NCI-H1694 (cell line): ENCODE measurements around the gene SLC5A7.

ENCODE experiments used
- DNase-seq: peaks from one replicate; lab custom pipeline; 2025; lab: John Stamatoyannopoulos, UW

Gene SLC5A7

DNA sequence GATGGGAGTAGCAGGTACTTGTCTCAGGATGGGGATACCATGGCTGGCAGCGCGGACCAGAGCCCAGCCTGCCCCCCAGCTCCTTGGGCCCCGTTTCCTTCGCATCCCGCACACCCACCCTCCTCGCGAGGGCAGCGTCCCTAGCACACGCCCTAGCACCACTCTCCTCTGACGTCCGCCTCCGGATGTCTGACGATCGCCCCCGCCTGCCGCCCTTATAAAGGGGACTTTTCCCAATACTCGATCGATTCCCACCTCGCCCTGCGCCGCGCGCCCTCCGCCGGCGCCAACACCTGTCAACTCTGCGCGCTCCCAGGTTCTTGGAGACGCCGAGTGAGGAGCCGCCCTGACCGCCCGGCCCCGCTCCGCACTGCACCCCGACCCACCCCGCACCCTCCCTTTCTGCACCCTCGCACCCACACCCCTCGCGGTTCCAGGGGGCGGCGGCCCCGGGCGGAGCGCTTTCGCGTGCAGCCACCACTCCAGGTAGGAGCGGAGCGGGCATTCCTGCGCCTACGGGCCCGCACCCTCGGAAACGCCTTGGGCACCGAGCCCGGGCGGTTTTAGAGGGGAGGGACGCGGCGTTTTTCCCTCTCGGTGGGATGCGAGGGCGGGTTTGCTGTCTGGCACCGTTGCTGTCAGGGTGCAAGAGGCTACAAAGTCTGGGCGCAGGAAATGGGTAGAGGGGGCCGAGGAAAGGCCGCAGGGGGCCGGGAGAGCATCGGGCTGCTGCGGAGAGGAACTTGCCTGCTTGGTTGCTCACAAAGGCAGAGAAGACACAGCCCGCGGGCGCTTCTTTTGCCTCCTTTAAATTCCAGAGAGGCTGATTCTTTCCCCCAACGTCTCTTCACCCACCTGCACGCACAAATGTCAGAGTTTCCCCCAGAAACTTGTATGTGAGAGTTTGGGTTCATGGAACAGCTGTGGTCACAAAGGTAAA lies at the start of gene SLC5A7:
Gene SLC5A7, plus strand, starts transcription at position 247 of the 940 bp plus-strand sequence. CDS start 1,632 bp downstream, outside the sequence.
- DNase-seq: no peak

DNA sequence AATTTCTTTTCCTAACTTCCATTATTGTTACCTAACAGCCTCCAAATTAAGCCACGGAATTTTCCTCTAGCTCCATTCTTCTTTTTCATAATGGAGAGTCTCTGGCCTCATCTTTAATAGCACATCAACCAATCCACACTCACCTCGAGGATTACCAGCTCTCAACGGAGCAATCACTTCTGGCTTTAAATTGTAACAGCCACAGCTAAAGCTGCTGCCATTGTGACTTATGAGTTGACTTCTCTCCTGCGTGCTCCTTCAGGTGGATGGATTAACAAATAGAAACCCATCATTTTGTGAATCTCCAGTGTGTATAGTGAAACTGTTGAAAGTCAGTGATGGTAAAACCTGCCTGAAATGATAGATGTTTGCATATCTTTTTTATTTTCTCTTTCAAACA lies 24.9 kb upstream of the SLC5A7 start:
- DNase-seq: no peak

DNA sequence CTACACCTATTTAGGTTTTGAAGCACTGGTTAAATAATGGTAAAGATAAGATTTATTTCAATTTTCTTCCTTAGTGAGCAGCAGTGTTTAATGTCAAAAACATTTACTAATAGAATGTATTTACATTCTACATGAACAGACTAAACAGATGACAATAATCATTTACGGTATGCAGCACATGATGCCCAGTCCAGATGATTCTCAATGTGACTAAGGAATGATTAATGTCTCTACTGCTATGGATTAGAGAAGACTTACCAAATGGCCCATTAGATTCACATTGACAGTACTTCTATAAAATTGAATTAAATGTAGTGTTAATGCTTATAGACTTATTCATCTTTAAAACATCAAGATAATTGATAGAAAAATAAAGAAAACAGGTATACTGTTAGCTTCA lies 22.1 kb upstream of the SLC5A7 start:
- no peak for DNase-seq

DNA sequence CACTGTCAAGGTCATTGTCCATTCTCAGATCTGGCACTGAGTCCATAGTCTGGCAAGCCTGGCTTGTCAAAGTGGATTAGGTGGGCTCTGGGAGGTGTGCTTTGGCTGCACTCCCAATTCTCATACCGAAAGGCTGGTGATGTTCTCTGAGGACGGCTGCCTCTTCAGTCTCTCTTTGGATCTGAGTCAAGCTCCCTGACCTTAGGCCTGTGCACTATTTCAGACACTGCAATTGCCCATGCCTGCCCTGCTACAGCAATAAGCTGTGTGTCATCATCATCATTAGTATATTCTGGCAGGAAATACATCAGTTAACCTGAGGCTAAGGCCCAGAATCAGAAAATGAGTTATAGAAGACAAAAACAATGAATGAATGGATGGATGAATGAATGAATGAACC lies 1.6 kb upstream of the SLC5A7 start:
- DNase-seq: no peak

DNA sequence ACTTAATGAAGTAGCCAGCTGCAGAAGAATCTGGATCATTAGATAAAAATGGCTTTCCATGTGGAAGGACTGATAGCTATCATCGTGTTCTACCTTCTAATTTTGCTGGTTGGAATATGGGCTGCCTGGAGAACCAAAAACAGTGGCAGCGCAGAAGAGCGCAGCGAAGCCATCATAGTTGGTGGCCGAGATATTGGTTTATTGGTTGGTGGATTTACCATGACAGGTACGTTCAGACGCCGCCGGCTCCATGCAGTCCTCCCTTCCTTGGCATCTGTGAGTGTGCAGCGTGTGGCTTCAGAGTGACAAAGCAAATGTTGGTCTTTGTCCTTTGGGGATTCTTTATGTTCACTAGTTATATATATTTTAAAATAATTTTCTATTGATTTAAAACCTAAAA lies 1.8 kb downstream of the SLC5A7 start:
- no peak for DNase-seq

DNA sequence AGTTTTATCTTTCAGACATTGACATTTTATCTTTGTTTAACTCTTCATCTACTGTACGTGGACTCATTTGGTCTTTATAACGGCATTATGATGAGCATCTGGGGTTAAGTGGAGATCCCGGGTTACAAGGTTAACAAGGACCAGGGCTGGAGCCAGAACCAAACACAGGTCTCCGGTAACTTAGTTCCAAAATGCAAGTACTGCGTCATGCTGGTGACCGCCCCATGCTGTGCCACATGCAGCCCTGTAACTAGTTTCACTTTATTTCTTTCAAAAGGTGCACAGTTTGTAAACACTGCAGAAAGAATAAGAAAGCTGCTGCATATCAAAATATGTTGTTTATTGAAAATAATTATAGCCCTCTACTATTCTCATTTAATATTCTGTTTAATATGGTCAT lies 3.1 kb downstream of the SLC5A7 start:
- no peak for DNase-seq

DNA sequence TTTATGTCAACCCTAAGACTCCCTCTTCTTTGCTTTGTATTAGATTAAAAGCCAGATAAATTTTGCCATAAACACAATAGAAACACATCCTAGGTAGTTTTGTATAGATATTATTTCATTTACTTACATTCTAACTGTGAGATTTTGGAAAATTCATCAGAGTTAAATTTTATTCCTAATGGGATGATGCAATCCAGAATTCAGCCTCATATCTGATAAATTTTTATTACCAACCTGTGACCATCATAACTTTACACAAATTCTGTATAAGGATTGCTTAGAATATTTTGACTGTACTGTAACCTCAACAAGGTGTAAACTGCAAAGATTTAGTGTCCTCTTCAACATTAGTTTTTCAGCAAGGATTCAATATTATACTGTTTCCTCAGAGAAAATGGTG lies 4.4 kb downstream of the SLC5A7 start:
- DNase-seq: no peak

DNA sequence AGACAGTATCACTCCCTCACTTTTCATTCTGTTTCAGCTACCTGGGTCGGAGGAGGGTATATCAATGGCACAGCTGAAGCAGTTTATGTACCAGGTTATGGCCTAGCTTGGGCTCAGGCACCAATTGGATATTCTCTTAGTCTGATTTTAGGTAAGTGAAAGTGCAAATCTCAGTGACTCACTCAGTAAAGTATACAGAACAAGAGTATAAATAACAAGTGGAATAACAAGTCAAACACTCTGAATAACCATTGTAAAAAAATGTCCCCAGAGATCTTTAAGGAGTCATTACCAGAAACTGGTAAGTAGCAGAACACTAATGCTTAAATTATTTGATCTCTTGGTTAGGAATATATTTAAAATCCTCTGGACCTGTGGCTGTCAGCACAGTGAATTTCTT lies 5.7 kb downstream of the SLC5A7 start:
- DNase-seq: no peak

DNA sequence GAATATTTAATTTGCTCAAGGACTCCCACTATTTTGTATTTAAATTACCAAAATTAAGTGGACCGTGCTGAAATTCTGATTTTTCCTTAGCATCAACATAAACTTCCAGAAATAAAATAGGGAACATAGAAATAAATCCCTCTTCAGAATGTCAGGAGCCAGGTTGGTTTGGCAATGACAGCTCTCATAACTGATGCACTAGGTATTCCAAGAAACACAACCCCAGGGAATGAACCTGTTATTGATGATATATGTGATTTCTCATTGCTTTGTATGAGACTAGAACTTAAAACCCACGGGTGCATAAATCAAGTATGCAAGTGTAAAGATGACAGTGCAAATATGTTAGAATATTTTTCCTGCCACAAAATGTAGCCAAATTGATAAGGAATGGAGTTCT lies 12.8 kb downstream of the SLC5A7 start:
- DNase-seq: no peak

DNA sequence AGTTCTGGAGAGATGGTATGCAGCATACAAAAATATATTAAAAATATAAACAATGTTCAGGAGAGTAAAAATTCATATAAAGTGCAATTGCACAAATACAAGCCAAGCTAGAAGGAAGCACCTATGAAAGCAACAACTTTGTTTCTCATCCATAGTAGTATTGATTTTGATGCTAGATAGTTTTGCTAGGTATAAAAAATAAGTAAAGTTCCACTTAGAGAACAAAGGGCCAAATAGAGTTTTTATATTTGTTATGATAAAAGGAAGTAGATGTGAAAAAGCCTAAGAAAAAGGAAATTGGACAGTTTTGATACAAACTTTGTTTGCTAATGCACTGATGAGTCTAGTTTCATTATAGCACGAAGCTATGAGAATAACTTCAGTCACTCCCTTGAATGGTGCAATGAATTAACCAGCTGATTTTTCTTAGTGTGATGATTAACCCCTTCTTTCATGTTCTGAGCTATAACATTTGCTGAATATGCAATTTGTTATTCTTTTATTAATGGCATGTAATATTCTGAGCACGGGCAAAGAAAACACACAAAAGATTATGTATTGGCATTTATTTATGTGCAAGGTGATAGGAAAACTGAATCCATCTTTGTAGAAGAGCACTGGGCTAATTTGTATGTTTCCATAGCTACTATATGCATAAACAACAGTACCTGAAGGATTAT lies 24.7 kb downstream of the SLC5A7 start:
- no peak for DNase-seq

DNA sequence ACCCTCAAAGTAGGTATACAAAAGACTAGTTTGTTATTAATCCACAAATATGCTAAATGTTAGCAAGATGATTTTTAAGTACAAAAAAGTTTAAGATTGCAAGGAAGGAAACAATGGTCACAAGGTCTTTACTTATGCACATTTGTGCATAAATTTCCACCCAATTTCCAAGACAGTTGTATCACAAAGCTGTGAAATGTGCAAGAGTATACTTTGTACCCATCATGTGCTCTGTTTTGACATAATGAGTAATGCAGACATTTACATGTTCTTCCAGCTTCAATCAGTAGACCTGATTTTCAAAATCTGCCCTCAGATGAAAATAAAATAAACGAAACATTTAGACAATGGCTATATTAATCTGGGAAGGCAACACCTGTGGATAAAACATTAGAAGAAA lies 27.0 kb downstream of the SLC5A7 start:
- DNase-seq: no peak

DNA sequence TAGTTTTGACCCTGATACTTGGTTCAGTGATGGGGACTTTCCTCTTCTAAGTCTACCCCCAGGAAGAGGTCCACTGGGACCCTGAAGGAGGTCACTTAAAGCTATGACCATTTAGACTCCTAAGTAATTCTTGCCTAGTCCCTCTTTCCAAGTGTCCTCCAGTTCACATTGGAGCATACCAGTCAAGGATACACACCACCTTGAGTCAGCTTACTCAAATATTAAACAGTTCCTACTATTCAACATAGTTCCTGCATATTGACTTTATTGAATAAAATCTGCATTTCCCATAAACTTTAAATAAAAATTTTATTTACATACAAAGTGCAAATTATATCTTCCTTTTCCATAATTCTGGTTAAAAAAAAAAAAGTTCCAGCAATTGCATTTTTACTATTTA lies 36.3 kb downstream of the SLC5A7 start:
- DNase-seq: no peak

DNA sequence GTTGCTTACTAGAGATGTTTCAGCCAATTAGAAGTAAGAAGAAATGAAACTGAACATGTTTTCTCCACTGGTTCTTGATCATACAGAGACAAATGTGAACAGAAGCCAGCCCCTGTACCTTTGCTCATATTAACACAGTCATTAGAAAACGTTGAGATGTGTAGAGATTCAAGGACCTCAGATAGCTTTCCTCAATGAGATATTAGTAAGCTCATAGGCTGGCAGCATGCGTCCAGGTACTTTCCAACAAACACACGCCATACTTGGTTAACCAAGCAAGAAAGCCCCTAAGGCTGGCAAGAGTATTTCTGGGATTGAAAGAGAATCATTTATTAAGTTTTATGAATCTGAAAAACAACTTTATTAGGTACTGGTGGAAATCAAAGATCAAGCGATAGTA lies 37.5 kb downstream of the SLC5A7 start:
- no peak for DNase-seq

DNA sequence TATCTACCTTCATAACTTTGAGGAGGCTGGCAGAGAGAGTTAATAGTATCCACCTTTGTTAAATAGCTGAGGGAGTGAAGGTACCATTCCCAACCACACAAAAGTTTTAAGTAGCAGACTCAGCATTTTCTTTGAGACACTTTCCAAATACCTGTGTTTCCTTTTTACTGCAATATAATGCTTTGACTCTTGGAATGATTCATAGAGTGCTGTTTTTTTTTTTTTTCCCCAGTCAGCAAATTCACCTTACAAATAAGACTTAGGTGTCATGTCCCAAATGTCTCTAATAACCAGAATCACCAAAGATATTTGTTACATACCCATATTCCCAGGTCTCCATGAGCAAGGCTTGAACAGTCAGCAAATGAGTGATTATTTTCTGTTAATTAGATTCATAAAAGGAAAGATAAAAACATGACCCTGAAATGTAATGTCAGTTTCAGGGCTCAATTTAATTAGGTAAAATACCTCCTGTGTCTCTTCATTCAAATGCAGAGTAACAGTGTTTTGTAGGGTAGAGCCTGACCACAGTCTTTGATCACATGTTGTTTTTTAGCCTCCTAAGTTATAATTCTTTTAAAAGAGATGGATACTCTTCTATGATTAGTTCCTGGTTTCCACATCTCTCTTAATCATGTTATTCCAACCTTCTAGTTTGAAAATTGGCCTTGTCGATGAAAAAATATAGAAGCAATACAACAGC lies 39.9 kb downstream of the SLC5A7 start:
- DNase-seq: no peak

DNA sequence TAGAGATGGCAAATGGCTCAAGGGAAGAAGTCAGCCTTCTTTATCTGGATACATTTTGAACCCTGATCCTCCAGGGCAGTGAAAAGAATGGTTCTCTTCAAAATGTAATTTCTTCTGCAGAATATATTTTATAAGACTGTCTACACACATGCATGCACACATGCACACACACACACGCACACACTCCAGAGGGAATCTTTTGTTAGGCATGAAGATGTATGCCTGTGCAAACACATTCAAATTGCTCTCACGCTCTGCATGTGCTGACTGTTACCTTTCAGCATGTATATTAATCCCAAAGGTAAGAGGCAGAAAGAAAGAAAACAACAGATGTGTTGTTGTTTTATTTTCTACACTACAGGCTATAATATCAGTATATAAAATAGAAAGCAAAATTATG lies 43.2 kb downstream of the SLC5A7 start:
- DNase-seq: no peak

DNA sequence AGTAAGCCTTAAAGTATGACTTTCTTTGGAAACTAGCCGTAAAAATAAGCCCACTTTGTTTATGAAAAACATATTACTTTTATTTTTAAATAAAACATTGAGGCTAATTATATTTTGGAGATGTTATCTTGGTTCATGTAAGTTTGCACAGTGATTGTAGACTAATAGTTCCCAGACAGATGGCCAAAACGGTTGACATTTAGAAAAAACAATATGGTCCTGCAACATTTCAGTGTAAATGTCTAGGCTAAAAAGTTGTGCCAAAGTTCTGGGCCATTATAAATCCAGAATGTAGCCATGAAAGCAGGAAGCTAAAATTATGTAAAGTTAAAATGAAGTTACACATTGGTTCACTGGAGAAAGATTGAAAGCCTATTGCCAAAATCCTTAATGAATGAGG lies 43.6 kb downstream of the SLC5A7 start:
- DNase-seq: no peak

DNA sequence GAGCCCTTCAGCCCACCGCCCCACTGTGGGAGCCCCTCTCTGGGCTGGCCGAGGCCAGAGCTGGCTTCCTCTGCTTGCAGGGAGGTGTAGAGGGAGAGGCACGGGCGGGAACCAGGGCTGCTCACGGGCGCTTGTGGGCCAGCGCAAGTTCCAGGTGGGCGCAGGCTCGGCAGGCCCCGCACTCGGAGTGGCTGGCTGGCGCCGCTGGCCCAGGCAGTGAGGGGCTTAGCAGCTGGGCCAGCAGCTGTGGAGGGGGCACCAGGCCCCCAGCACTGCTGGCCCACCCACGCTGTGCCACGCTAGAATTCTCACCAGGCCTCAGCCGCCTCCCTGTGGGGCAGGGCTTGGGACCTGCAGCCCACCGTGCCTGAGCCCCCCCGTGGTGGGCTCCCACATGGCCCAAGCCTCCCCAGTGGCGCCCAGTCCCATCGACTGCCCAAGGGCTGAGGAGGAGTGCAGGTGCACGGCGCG lies 45.2 kb downstream of the SLC5A7 start:
- no peak for DNase-seq

DNA sequence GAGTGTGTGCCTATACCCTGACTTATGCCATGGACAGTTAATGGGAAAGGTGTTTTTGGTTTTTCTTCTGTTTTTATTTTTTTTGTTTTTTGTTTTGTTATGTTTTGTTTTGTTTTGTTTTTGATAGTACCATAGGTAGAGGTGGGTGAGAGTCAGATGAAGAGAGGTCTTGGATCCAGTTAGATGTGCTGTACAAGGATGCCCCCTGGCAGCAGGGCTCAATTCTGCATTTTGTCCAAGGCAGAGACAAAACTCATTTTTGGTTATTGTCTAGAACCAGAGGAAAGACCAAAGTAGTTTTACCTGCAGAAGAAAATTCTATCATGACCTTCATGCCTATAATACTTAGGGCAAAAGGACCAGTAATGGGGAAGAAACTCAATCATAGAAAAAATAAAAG lies 48.5 kb downstream of the SLC5A7 start:
- no peak for DNase-seq

DNA sequence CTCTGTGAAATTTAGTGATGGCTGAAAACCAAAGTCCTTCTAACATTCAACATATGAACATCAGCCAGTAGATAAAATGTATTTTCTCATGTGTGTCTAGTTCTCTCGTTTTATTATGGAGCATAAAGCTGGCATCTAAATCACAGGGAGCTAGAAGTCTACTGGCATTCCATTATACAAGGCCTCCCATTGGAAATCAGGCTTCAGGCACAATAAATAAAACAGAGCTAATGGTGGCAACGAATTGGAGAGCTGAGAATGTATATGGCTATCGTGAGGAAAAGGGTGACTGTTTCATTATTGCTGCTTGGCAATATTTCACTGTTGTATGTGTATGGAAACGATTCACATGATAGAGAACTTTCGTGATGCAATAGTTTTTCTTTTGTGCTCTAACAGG lies 62.4 kb downstream of the SLC5A7 start:
- no peak for DNase-seq

DNA sequence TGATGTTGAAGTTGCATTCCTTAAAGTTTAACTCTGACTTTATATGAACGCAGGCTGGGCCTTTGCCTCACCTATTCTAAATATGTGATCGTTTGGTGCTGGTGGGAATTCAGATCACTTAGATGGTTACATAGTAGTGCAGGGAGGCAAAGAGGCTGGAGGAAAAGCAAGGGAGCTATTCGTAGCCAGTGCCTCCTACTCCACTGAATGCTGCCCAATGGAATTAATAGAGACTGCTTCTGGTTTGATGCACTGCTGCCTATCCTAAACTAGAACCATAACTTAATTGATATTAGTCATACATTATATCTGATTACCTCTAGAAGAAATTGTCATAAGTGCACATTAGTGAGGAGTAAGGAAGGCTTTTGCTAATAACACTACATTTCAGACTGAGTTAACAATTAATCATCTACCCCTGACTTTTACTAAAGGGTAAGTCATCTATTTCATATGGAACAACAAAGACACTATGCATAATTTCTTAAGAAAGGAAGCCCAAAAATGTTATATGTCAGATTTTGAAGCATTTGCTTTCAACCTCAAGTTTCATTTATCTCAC lies 72.3 kb downstream of the SLC5A7 start:
- DNase-seq: no peak

DNA sequence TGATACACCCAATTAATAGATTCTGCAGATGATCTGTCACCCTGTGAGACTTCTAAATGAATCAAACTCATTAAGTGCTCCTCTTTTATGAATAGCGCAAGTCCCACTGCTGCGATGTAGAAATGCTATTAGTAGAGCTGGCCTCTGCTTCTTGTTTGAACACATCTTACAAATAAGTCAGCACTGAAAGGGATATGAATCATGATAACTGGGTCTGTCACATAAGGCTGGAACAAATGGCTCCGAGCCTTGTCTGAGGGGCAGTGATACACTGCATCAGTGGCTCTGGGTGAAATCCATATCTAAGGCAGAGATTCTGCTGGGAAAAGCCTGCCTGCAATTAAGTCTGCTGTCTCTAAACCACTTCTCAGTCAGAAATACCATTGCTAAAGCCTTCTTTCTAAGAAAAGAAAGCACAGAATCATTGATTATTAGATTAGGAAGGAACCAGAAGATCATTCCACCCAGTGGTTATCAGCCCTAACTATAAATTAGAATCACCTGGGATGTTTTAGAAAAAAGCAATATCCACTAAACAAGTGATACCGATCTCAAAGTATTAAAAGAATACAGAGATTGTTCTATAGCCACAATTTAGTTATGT lies 75.2 kb downstream of the SLC5A7 start:
- DNase-seq: no peak
